ENCODE results near the gene CACNA2D3. TPM values are rescaled to one million over a fixed set of nuclear protein-coding genes. Genes with fewer than 3 reads are reported as not detected.

CACNA2D3 gene
- total and polyA plus RNA-seq, 12 donors, result 0.26 to 13.7 (median 2.8) TPM; not detected in 1

GRCh38 chr3:54710954-54711353 lies 588.6 kb downstream of the CACNA2D3 start:
- Histone ChIP-seq H3K36me3 (replicated peaks in 1 of 2) (no peaks in the 10 kb centered on the region), H3K27me3 (no peaks in the 10 kb centered on the region), H3K4me3 (no peak overlapping the region), H3K4me1 (replicated peaks in 1 of 2) (no peaks in the 10 kb centered on the region), H3K27ac (no peak overlapping the region), H3K9me3 (replicated peaks in 1 of 3) (no peaks in the 10 kb centered on the region)
- DNase-seq, result no peak
- intact Hi-C loops (cut with DNase I), result no loop called here
- 76 to 79% (median 77%) methylated on average over 5 of the region's 5 CpGs for WGBS, 4 donors
- no peak for TF ChIP-seq POLR2A (IDR thresholded peaks at IDR 0.05)
- TF ChIP-seq CTCF (IDR thresholded peaks at IDR 0.05), result no peak

- no peaks in the 10 kb centered on the region for H3K9me3 ChIP-seq (replicated peaks in 1 of 3)
- no peak for DNase-seq
- H3K27ac ChIP-seq, result no peak overlapping the region
- intact Hi-C loops (cut with DNase I), result no loop called here
- no peaks in the 10 kb centered on the region for H3K27me3 ChIP-seq
- no peak overlapping the region for H3K4me3 ChIP-seq
- H3K4me1 ChIP-seq (replicated peaks in 1 of 2), result no peaks in the 10 kb centered on the region
- 57 to 71% (median 67%) methylated on average over 5 of the region's 5 CpGs for WGBS, 4 donors
- H3K36me3 ChIP-seq (replicated peaks in 1 of 2), result no peaks in the 10 kb centered on the region
- TF ChIP-seq POLR2A (IDR thresholded peaks at IDR 0.05), result no peak
- TF ChIP-seq CTCF (IDR thresholded peaks at IDR 0.05), result no peak
Measured at GRCh38 chr3:54712539-54712938, 590.2 kb downstream of the CACNA2D3 start.

GRCh38 chr3:54713031-54713430 lies 590.7 kb downstream of the CACNA2D3 start:
- intact Hi-C loops (cut with DNase I), result no loop called here
- no peaks in the 10 kb centered on the region for H3K9me3 ChIP-seq (replicated peaks in 1 of 3)
- H3K36me3 ChIP-seq (replicated peaks in 1 of 2), result no peaks in the 10 kb centered on the region
- H3K4me3 ChIP-seq, result no peak overlapping the region
- no peak for DNase-seq
- H3K27me3 ChIP-seq, result no peaks in the 10 kb centered on the region
- no peaks in the 10 kb centered on the region for H3K4me1 ChIP-seq (replicated peaks in 1 of 2)
- 31 to 50% (median 37%) methylated on average over 1 of the region's 1 CpG for WGBS, 4 donors
- TF ChIP-seq CTCF (IDR thresholded peaks at IDR 0.05) (no peak), POLR2A (IDR thresholded peaks at IDR 0.05) (no peak)
- H3K27ac ChIP-seq, result no peak overlapping the region

- Histone ChIP-seq H3K27ac (no peak overlapping the region), H3K36me3 (replicated peaks in 1 of 2) (no peaks in the 10 kb centered on the region), H3K27me3 (no peaks in the 10 kb centered on the region), H3K9me3 (replicated peaks in 1 of 3) (no peaks in the 10 kb centered on the region), H3K4me3 (no peak overlapping the region), H3K4me1 (replicated peaks in 1 of 2) (no peaks in the 10 kb centered on the region)
- intact Hi-C loops (cut with DNase I), result no loop called here
- WGBS, 4 donors, result 49 to 56% (median 53%) methylated on average over 3 of the region's 3 CpGs
- DNase-seq, result no peak
- no peak for TF ChIP-seq POLR2A (IDR thresholded peaks at IDR 0.05)
- TF ChIP-seq CTCF (IDR thresholded peaks at IDR 0.05), result no peak
Measured at GRCh38 chr3:54713455-54713854, 591.1 kb downstream of the CACNA2D3 start.
